IPS-20b (cell line): ENCODE data around the gene SLC23A2.

Experiments
- H3K27ac ChIP-seq: one replicate; pipeline ENCODE4 v1.5.1; 2013; ENCODE audit warnings: low read length
- H3K27me3 ChIP-seq: 2 replicates; pipeline ENCODE4 v1.6.1; 2013; ENCODE audit warnings: mild to moderate bottlenecking, low read length, inconsistent platforms; ENCODE audit not compliant: insufficient read depth
- H3K36me3 ChIP-seq: 2 replicates; pipeline ENCODE4 v1.6.1; 2013; ENCODE audit warnings: low read depth, mild to moderate bottlenecking, inconsistent platforms, low read length, moderate library complexity; ENCODE audit not compliant: insufficient read depth
- H3K4me1 ChIP-seq: 2 replicates; pipeline ENCODE4 v1.6.1; 2013; ENCODE audit warnings: mild to moderate bottlenecking, control low read depth, inconsistent platforms, low read length, moderate library complexity; ENCODE audit not compliant: insufficient read depth
- H3K4me3 ChIP-seq: 2 replicates; pipeline ENCODE4 v1.5.1; 2013; ENCODE audit warnings: mild to moderate bottlenecking, low read length, inconsistent platforms
- H3K9ac ChIP-seq: 2 replicates; pipeline ENCODE4 v1.6.1; 2013; ENCODE audit warnings: low read depth, mild to moderate bottlenecking, inconsistent platforms, low read length, moderate library complexity
- H3K9me3 ChIP-seq: 2 replicates; pipeline ENCODE4 v1.6.1; 2013; ENCODE audit warnings: mild to moderate bottlenecking, low read depth, low read length, inconsistent platforms; ENCODE audit not compliant: insufficient read depth

Gene SLC23A2

DNA sequence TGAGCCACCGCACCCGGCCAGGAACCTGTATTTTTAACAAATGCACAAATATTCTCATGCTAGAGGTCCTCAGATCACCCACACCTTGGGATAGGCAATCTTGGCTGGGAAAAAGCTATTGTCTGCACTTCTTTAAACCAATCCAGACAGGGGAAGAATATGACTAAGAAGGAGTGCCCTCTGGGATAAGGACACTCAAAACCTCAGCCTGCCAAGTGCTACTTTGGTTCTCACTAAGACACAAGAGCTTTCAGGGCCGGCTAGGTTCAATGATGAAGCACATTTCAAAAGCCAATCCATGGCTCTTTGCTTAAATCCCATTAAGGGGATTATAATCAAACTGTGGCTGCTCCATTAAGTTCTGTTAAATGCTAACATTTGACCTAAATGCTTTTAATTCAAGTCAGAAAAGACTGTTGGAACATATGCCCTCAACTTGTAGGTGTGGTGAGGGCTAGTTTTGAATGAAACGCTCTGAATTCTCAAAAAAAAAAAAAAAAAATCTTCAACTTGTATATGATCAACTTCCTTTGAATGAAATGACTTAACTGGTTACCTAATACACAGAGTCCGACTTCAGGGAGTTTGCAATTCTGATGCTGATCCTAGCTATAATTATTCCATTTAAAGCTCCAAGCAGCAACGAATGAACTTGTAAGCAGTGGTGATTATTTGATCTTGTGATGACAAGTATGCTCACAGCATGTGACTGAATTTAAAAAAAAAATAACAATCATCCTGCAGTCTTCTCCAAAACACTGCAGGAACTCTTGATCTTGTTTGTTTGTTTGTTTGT lies 56.6 kb downstream of the SLC23A2 start:
- Histone ChIP-seq H3K36me3 (no peaks in the 10 kb centered on the region), H3K9me3 (no peaks in the 10 kb centered on the region), H3K4me1 (peaks cover 11% of the 10 kb centered on the region; the same call in 1 of the 2 replicates), H3K4me3 (no peak overlapping the region), H3K9ac (no peak overlapping the region), H3K27ac (no peak overlapping the region), H3K27me3 (no peaks in the 10 kb centered on the region)

DNA sequence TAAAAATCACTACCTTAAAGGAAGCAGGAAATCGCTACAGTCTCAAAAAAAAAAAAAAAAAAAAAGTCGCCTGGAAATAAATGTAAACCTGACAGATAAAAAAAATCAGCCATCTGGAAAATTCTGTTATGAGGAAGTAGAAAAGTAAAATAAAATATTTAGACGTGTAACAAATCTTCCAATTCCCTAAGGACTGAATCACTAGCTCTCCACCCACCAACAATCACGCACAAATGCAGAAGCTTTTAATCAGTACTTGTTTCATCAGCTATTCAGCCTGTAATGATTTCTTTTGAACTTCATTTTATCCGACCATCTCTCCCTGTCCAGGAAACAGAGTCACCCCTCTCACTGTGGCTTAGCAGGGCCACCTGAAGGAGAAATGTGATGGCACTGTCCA lies 59.0 kb downstream of the SLC23A2 start:
- no peak overlapping the region for H3K4me3 ChIP-seq
- H3K4me1 ChIP-seq, result peaks cover 4% of the 10 kb centered on the region; the same call in 1 of the 2 replicates
- H3K27ac ChIP-seq, result no peak overlapping the region
- H3K9me3 ChIP-seq, result no peaks in the 10 kb centered on the region
- H3K27me3 ChIP-seq, result no peaks in the 10 kb centered on the region
- no peak overlapping the region for H3K9ac ChIP-seq
- no peaks in the 10 kb centered on the region for H3K36me3 ChIP-seq

GRCh38 chr20:4937407-4938319 lies 63.6 kb downstream of the SLC23A2 start:
- Histone ChIP-seq H3K4me1 (peaks cover 5% of the 10 kb centered on the region; the same call in 1 of the 2 replicates), H3K27ac (no peak overlapping the region), H3K36me3 (no peaks in the 10 kb centered on the region), H3K4me3 (no peak overlapping the region), H3K9ac (no peak overlapping the region), H3K27me3 (no peaks in the 10 kb centered on the region), H3K9me3 (no peaks in the 10 kb centered on the region)

- Histone ChIP-seq H3K9ac (no peak overlapping the region), H3K9me3 (no peaks in the 10 kb centered on the region), H3K36me3 (0 out of 2 replicates have a peak, but pooled peaks cover 4% of the 10 kb centered on the region), H3K27ac (no peak overlapping the region), H3K27me3 (no peaks in the 10 kb centered on the region), H3K4me3 (no peak overlapping the region), H3K4me1 (peaks cover 5% of the 10 kb centered on the region; the same call in 1 of the 2 replicates)
Observed at GRCh38 chr20:4936851-4937406, 64.4 kb downstream of the SLC23A2 start.

- Histone ChIP-seq H3K27ac (no peak overlapping the region), H3K9ac (no peak overlapping the region), H3K4me1 (peaks cover 5% of the 10 kb centered on the region; the same call in 1 of the 2 replicates), H3K36me3 (0 out of 2 replicates have a peak, but pooled peaks cover 4% of the 10 kb centered on the region), H3K4me3 (no peak overlapping the region), H3K9me3 (no peaks in the 10 kb centered on the region), H3K27me3 (no peaks in the 10 kb centered on the region)
Observed at GRCh38 chr20:4936392-4936850, 64.9 kb downstream of the SLC23A2 start.

DNA sequence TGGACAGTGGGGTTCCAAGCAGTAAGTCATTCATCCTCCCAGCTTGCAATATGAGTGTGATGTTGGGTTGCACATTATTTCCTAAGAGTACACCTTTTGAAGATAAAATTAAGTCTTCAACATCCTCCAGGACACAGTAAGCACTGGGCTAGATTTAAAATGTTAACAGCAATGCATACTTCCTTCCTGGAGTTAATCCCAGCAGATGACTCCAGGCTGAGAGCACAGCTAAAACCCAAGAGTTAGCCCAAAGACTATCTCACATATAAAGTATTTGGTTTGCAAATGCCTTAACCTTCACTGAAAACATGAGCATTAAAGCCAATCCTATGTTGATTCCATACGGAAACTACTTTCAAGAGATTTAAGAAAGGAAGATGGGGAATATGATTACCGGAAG lies 69.2 kb downstream of the SLC23A2 start:
- Histone ChIP-seq H3K9ac (no peak overlapping the region), H3K36me3 (0 out of 2 replicates have a peak, but pooled peaks cover 4% of the 10 kb centered on the region), H3K27ac (no peak overlapping the region), H3K4me3 (no peak overlapping the region), H3K27me3 (no peaks in the 10 kb centered on the region), H3K4me1 (no peaks in the 10 kb centered on the region), H3K9me3 (no peaks in the 10 kb centered on the region)

- 0 out of 2 replicates have a peak, but pooled peaks cover 4% of the 10 kb centered on the region for H3K36me3 ChIP-seq
Observed at GRCh38 chr20:4929686-4930397, 71.5 kb downstream of the SLC23A2 start.

GRCh38 chr20:4926531-4927156 lies 74.7 kb downstream of the SLC23A2 start:
- no peaks in the 10 kb centered on the region for H3K27me3 ChIP-seq
- H3K4me1 ChIP-seq, result no peaks in the 10 kb centered on the region
- no peak overlapping the region for H3K4me3 ChIP-seq
- H3K27ac ChIP-seq, result no peak overlapping the region
- no peak overlapping the region for H3K9ac ChIP-seq
- no peaks in the 10 kb centered on the region for H3K36me3 ChIP-seq
- no peaks in the 10 kb centered on the region for H3K9me3 ChIP-seq

More at GRCh38 chr20:4929686-4930397, 71.5 kb downstream of the SLC23A2 start:
- H3K27me3 ChIP-seq, result no peaks in the 10 kb centered on the region
- H3K9me3 ChIP-seq, result no peaks in the 10 kb centered on the region
- H3K4me1 ChIP-seq, result no peaks in the 10 kb centered on the region
- no peak overlapping the region for H3K9ac ChIP-seq
- H3K4me3 ChIP-seq, result no peak overlapping the region
- no peak overlapping the region for H3K27ac ChIP-seq

- no peak overlapping the region for H3K4me3 ChIP-seq
- no peaks in the 10 kb centered on the region for H3K4me1 ChIP-seq
- H3K9me3 ChIP-seq, result no peaks in the 10 kb centered on the region
- H3K27me3 ChIP-seq, result no peaks in the 10 kb centered on the region
- H3K9ac ChIP-seq, result no peak overlapping the region
- no peak overlapping the region for H3K27ac ChIP-seq
- H3K36me3 ChIP-seq, result no peaks in the 10 kb centered on the region
Observed at GRCh38 chr20:4925842-4926530, 75.3 kb downstream of the SLC23A2 start.

DNA sequence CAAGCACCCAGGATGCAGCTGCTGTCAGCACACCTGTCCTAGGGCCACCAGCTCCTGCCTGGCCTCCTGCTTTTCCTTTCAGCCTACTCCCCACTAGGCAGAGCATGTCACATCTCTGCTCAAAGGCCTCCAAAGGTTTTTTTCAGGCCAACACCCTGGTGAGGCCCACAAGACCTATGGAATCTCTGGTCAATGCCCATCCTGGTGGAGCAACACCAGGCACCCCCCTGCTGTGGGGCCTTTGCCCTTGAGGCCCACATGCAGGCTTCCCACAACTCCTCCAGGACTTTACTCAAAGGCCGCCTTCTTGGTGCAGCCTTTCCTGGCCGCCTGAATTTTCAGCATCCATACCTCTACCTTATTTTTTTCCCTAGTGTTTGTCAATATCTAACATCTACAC lies 76.9 kb downstream of the SLC23A2 start:
- Histone ChIP-seq H3K4me1 (no peaks in the 10 kb centered on the region), H3K27me3 (no peaks in the 10 kb centered on the region), H3K36me3 (no peaks in the 10 kb centered on the region), H3K4me3 (no peak overlapping the region), H3K27ac (no peak overlapping the region), H3K9ac (no peak overlapping the region), H3K9me3 (no peaks in the 10 kb centered on the region)
